Measurements from ENCODE around the gene GABBR2. TPM values are rescaled to one million over a fixed set of nuclear protein-coding genes. Genes with fewer than 3 reads are reported as not detected.

The GABBR2 gene
- total and polyA plus RNA-seq, 2 of the 8 experiments (the other 6 are each of a cell fraction or from before 2014, with no cell fraction given), result 0.50 to 1.2 TPM

DNA sequence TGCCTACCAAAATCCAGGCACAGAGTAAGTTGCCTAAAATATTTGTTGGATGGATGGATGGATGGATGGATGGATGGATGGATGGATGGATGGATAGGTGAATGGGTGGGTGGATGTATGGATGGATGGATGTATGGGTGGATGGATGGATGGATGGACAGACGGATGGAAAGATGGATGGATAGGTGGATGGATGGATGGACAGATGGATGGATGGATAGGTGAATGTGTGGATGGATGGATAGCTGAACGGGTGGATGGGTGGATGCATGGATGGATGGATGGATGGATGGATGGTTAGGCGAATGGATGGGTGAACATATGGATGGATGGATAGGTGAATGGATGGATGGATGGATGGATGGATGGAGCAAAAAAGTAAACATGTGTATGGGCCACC is 131.9 kb downstream of the GABBR2 start (continued):
- TF ChIP-seq RXRA (IDR thresholded peaks at IDR 0.05; ENCODE audit: insufficient read depth, low read depth, low read length) (no peak), RBBP5 (IDR thresholded peaks at IDR 0.05; ENCODE audit: borderline replicate concordance, low read depth, low read length) (no peak)

Measured in H1 (cell line).